Common myeloid progenitor, CD34-positive (primary cell): Measurements from ENCODE around the gene ZFAND3.

Experiments
- CTCF ChIA-PET: fragments of 350-600 bp; sonication (Branson Sonifier 250); formaldehyde crosslinking; loops from one replicate; lab custom pipeline; 2021; ENCODE audit warnings: antibody characterized with exemption; lab: Charles Lee
- POLR2A ChIA-PET: fragments of 350-600 bp; sonication (Branson Sonifier 250); formaldehyde crosslinking; loops from one replicate; lab custom pipeline; 2021; ENCODE audit warnings: antibody characterized with exemption; lab: Charles Lee
- DNase-seq, 3 donors: peaks; one replicate each; pipeline versions ENCODE4 v3.0.0 to v3.0.0-alpha.2; 2013
- H3K27ac ChIP-seq, 2 experiments: 1 replicate in 1 of 2; 2 replicates in 1 of 2; pipeline ENCODE4 v1.7.0; 2013; ENCODE audit warnings: inconsistent platforms in 2 of 2, low read length in 2 of 2, mild to moderate bottlenecking in 2 of 2, low read depth in 1 of 2, moderate library complexity in 1 of 2; ENCODE audit not compliant: severe bottlenecking in 2 of 2, insufficient read depth in 1 of 2, poor library complexity in 1 of 2
- H3K27me3 ChIP-seq, 5 experiments: replicated peaks in 2 of 5; 1 replicate in 3 of 5; 2 replicates in 2 of 5; pipeline versions ENCODE4 v1.6.1 to v1.7.0; 2013; ENCODE audit warnings: low read length in 4 of 5, mild to moderate bottlenecking in 2 of 5, moderate library complexity in 2 of 5, inconsistent platforms in 1 of 5; ENCODE audit not compliant: insufficient read depth in 5 of 5, control insufficient read depth in 4 of 5
- H3K36me3 ChIP-seq, 4 experiments: 1 replicate in 2 of 4; 2 replicates in 2 of 4; pipeline versions ENCODE4 v1.6.1 to v1.7.0; 2013; ENCODE audit warnings: low read length in 3 of 4, control low read depth in 1 of 4, mild to moderate bottlenecking in 1 of 4; ENCODE audit not compliant: control insufficient read depth in 4 of 4, insufficient read depth in 4 of 4
- H3K4me1 ChIP-seq, 4 experiments: 1 replicate in 3 of 4; 2 replicates in 1 of 4; pipeline versions ENCODE4 v1.6.1 to v1.7.1; 2013; ENCODE audit warnings: low read length in 3 of 4, mild to moderate bottlenecking in 3 of 4, control low read depth in 1 of 4, inconsistent platforms in 1 of 4, moderate library complexity in 1 of 4; ENCODE audit not compliant: control insufficient read depth in 4 of 4, insufficient read depth in 4 of 4; ENCODE audit errors: control extremely low read depth in 1 of 4
- H3K4me3 ChIP-seq, 7 experiments: 1 replicate in 4 of 7; 2 replicates in 3 of 7; pipeline versions ENCODE4 v1.5.1 to v1.7.0; 2013; ENCODE audit warnings: mild to moderate bottlenecking in 7 of 7, low read length in 6 of 7, moderate library complexity in 6 of 7, inconsistent platforms in 2 of 7, low read depth in 2 of 7, control low read depth in 1 of 7; ENCODE audit not compliant: insufficient read depth in 4 of 7, control insufficient read depth in 1 of 7; ENCODE audit errors: extremely low read depth in 1 of 7
- H3K9me3 ChIP-seq, 5 experiments: 1 replicate in 4 of 5; 2 replicates in 1 of 5; pipeline versions ENCODE4 v1.6.1 to v1.7.1; 2013; ENCODE audit warnings: low read length in 4 of 5, mild to moderate bottlenecking in 2 of 5, inconsistent platforms in 1 of 5, low read depth in 1 of 5, moderate library complexity in 1 of 5; ENCODE audit not compliant: control insufficient read depth in 4 of 5, insufficient read depth in 2 of 5; ENCODE audit errors: control extremely low read depth in 1 of 5
- WGBS: methylation state at CpG from one replicate; pipeline ENCODE4 v1.1.5; 2013; ENCODE audit not compliant: insufficient coverage; 5-methylcytosine and 5-hydroxymethylcytosine counted together

Gene ZFAND3

DNA sequence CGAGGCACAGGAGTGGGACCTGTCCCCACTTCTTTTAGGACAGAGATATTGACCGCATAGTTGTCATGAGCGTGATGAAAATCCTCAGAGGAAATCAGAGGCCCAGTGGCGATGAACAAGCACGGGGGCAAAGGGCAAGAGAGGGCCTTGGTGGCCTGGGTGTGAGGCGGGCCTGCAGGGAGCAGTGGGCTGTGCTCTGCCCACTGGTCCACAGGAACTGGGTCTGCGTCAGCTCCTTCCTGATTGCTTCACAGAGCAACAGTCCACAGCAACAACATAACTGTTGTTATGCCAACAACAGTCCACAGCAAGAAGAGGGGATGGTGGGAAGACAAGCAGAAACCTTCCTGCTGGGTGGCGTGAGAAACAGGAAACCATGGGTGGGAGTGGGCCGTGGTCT, 335.6 kb downstream of the ZFAND3 start:
- H3K4me1 ChIP-seq, result peaks cover 0 to 16% (median 12%) of the 10 kb centered on the region in 4 experiments
- no peak overlapping the region for H3K4me3 ChIP-seq
- WGBS, result 84% methylated on average over 9 of the region's 9 CpGs
- no peaks in the 10 kb centered on the region for H3K27me3 ChIP-seq
- peaks cover 0 to 2% (median 0%) of the 10 kb centered on the region in 5 experiments for H3K9me3 ChIP-seq
- ChIA-PET CTCF (no interaction called here), POLR2A (no interaction called here)
- peak overlapping the region; percentile 55 to 81 for H3K27ac ChIP-seq
- peaks cover 0 to 24% (median 12%) of the 10 kb centered on the region in 4 experiments for H3K36me3 ChIP-seq
- peak; percentile 49 to 76 (median 71) for DNase-seq

- Histone ChIP-seq H3K4me3 (no peak overlapping the region), H3K4me1 (peaks cover 0 to 16% (median 12%) of the 10 kb centered on the region in 4 experiments), H3K9me3 (peaks cover 0 to 2% (median 0%) of the 10 kb centered on the region in 5 experiments), H3K27ac (peak overlapping the region; percentile 55 to 81), H3K36me3 (peaks cover 0 to 20% (median 12%) of the 10 kb centered on the region in 4 experiments), H3K27me3 (no peaks in the 10 kb centered on the region)
- ChIA-PET POLR2A (no interaction called here), CTCF (interaction anchor here (0.7 kb wide), 1 partner anchor 419 kb away, joined by 3 read pairs; no protein-coding TSS in a partner anchor)
- WGBS, result 100% methylated on average over 2 of the region's 6 CpGs
- no peak for DNase-seq
These were observed 336.2 kb downstream of the ZFAND3 start for GRCh38 chr6:38155621-38156204.

DNA sequence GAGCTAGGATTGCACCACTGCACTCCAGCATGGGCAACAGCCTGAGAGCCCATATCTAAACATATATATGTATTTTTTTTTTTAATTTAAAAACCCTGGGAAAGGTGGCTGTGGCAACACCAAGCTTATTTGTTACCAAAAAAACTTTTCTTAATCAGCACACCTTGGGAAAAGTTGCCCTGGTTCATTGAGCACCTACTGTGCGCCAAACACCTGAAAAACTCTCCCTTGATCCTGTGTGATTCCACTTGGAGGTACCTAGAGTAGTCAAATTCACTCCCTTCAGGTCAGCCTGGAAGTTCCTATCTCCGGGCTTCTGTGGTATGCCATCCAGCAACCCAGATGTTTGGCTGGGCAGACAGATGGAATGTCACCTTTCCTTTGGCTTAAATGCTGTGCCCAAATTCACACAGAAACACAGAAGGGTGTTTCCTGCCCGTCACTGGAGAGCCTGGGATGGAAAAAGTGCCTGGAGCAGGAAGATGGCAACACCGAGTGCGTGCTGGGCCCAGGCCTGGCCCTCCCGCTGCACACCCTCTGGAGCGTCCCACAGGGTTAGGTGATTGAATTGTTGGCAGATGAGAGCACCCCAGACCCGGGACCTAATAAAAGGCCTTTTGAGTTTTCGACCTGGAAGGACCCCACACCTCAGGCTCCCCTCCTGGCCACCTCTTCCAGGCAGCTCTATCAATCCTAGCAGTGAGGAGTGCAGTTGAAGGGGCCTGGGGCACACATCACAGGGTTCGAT, 337.5 kb downstream of the ZFAND3 start:
- Histone ChIP-seq H3K9me3 (peaks cover 0 to 2% (median 0%) of the 10 kb centered on the region in 5 experiments), H3K36me3 (peaks cover 0 to 12% (median 10%) of the 10 kb centered on the region in 4 experiments), H3K4me3 (no peak overlapping the region), H3K27me3 (no peaks in the 10 kb centered on the region), H3K27ac (no peak overlapping the region), H3K4me1 (peaks cover 0 to 16% (median 12%) of the 10 kb centered on the region in 4 experiments)
- DNase-seq, result no peak
- ChIA-PET CTCF (interaction anchor here (0.6 kb wide), 1 partner anchor 44 kb away, joined by 5 read pairs; no protein-coding TSS in a partner anchor), POLR2A (no interaction called here)
- 98% methylated on average over 9 of the region's 10 CpGs for WGBS

DNA sequence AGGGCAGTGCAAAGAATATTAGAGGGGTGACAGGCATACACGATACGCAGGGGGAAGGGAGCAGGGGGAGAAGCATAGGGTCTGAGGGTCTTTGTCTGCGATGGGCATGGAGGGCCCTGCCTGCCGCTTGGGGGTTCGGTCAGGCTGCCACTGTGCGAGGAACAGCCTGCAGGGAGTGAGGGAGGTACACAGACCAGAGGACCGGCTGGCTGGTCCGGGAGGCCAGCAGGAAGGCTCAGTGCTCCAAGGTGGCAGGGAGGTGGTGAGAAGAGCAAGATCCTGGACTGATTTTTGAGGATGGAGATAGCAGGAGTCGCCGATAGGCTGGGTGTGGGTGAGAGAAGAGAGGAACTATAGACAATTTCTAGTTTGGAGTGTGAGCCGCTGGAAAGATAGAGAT, 338.4 kb downstream of the ZFAND3 start:
- Histone ChIP-seq H3K27me3 (no peaks in the 10 kb centered on the region), H3K4me1 (peaks cover 0 to 16% (median 12%) of the 10 kb centered on the region in 4 experiments), H3K9me3 (peaks cover 0 to 2% (median 0%) of the 10 kb centered on the region in 5 experiments), H3K4me3 (no peak overlapping the region), H3K36me3 (peaks cover 0 to 8% (median 4%) of the 10 kb centered on the region in 4 experiments), H3K27ac (no peak overlapping the region)
- ChIA-PET CTCF (interaction anchor here (0.6 kb wide), 1 partner anchor 115 kb away, joined by 3 read pairs; no protein-coding TSS in a partner anchor), POLR2A (no interaction called here)
- 96% methylated on average over 11 of the region's 11 CpGs for WGBS
- no peak for DNase-seq

DNA sequence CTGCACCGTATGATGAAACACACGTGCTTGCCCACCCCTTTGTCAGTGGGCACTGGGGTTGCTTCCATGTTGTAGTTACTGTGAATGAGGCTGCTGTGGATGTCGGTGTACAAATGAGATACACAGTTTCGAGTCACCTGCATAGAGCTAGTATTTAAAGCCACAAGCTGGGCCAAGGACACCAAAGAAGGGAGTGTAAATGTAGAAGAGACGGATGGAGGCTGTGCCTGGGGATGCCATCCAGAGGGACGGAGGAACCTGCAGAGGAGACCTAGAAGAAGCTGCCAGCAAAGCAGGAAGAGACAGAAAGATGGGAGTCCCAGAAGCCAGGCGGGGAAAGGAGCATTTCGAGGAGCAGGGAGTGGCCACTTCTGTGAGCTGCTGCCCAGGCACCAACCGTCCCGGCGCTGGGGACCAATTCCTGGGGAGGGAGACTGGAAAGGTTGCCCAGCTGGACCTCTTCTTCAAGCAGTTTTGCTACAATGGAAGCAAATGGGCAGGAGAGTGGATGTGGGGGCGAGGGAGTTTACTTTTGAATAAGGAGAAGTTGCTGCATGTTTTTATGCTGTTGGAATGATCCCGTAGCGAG, 339.3 kb downstream of the ZFAND3 start:
- Histone ChIP-seq H3K27ac (no peak overlapping the region), H3K4me3 (no peak overlapping the region), H3K4me1 (peaks cover 0 to 16% (median 11%) of the 10 kb centered on the region in 4 experiments), H3K36me3 (peaks cover 0 to 5% (median 0%) of the 10 kb centered on the region in 4 experiments), H3K9me3 (peaks cover 0 to 2% (median 0%) of the 10 kb centered on the region in 5 experiments), H3K27me3 (no peaks in the 10 kb centered on the region)
- DNase-seq, result no peak
- ChIA-PET POLR2A (no interaction called here), CTCF (no interaction called here)
- 86% methylated on average over 10 of the region's 14 CpGs for WGBS

DNA sequence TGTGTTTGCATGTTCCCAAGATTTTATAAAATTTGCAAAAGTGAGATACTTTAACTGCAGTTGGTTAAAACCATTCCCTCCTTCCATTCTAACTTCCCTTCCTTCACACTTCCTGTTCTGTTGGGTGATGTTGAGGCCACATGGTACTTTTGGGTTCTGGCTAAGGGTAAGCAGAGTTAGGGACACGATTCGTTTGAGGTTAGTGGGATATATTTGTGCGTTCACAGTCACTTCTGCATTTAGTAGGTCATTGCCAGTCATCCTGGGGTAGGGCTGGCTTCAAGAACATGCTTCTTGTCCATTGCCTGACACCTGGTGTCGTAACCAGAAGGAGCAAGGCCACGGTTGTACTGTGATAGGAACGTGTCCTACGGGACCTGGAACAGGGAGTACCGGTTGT, 340.1 kb downstream of the ZFAND3 start:
- peaks cover 0 to 13% (median 10%) of the 10 kb centered on the region in 4 experiments for H3K4me1 ChIP-seq
- CTCF ChIA-PET, result no interaction called here
- WGBS, result 92% methylated on average over 8 of the region's 8 CpGs
- H3K27ac ChIP-seq, result no peak overlapping the region
- H3K27me3 ChIP-seq, result no peaks in the 10 kb centered on the region
- POLR2A ChIA-PET, result no interaction called here
- H3K4me3 ChIP-seq, result no peak overlapping the region
- DNase-seq, result peak in 2 of 3 donors; percentile 50 to 55
- peaks cover 0 to 2% (median 0%) of the 10 kb centered on the region in 5 experiments for H3K9me3 ChIP-seq
- H3K36me3 ChIP-seq, result peaks cover 0 to 5% (median 0%) of the 10 kb centered on the region in 4 experiments
